ENCODE data around the gene PRM2. TPM values are rescaled to one million over a fixed set of nuclear protein-coding genes. Genes with fewer than 3 reads are reported as not detected.

The PRM2 gene
- total and polyA plus RNA-seq, 2 donors (not counting 3 experiments of a cell fraction or from before 2014, with no cell fraction given): not detected

- BruUV-seq (replicated peaks): no TSS peak
- ChIA-PET POLR2A (no interaction called here), CTCF (no interaction called here)
- Histone ChIP-seq H3K79me2 (ENCODE audit: control insufficient read depth, insufficient read depth, low read length) (no peaks in the 10 kb centered on the region), H3K36me3 (ENCODE audit: control insufficient read depth in 2 of 2, extremely low read depth in 1 of 2, insufficient read depth in 2 of 2, low read length in 2 of 2) (no peaks in the 10 kb centered on the region), H3K27me3 (ENCODE audit: control insufficient read depth in 2 of 2, insufficient read depth in 2 of 2, low read length in 2 of 2) (no peaks in the 10 kb centered on the region), H3K4me3 (replicated peaks in 1 of 3; ENCODE audit: insufficient read depth in 1 of 3, low read depth in 1 of 3, low read length in 3 of 3) (no peak overlapping the region), H3K9ac (replicated peaks; ENCODE audit: extremely low read depth, insufficient read depth, low read length) (no peak overlapping the region), H3K27ac (ENCODE audit: insufficient read depth, low read depth, low read length) (no peak overlapping the region), H3K9me1 (replicated peaks; ENCODE audit: control insufficient read depth, extremely low read depth, insufficient read depth, low read length) (no peaks in the 10 kb centered on the region), H3K9me3 (replicated peaks; ENCODE audit: control insufficient read depth, insufficient read depth, low read length) (no peaks in the 10 kb centered on the region), H3K4me1 (ENCODE audit: control insufficient read depth, extremely low read depth, insufficient read depth, low read length) (no peaks in the 10 kb centered on the region), H3K4me2 (ENCODE audit: insufficient read depth, low read length) (no peak overlapping the region), H2AFZ (ENCODE audit: low read depth, low read length) (no peak overlapping the region), H4K20me1 (replicated peaks; ENCODE audit: control insufficient read depth, extremely low read depth, insufficient read depth, low read length) (no peaks in the 10 kb centered on the region)
- no peak for DNase-seq (ENCODE audit: low read depth, low spot score)
- FAIRE-seq: no peak
- intact Hi-C loops (cut with micrococcal nuclease): no loop called here
- dilution Hi-C loops (cut with MboI; ENCODE audit: extremely low pct_ligation_motif_present, low sequenced_read_pairs): no loop called here
- TF ChIP-seq JUN (IDR thresholded peaks at IDR 0.05; ENCODE audit: borderline replicate concordance, insufficient read depth, insufficient read length, low read depth): no peak
- TF ChIP-seq GATA2 (IDR thresholded peaks at IDR 0.05; ENCODE audit: insufficient read depth, insufficient read length, low read depth, low read length): no peak
- TF ChIP-seq EZH2 (IDR thresholded peaks at IDR 0.05; ENCODE audit: borderline replicate concordance, low read depth, low read length, severe bottlenecking): no peak
- TF ChIP-seq CTCF (IDR thresholded peaks at IDR 0.05; ENCODE audit: extremely low read depth in 1 of 2, insufficient read depth in 1 of 2, low read depth in 1 of 2, low read length in 2 of 2): no peak
- TF ChIP-seq FOS (IDR thresholded peaks at IDR 0.05; ENCODE audit: borderline replicate concordance, insufficient read depth, low read length): no peak
- TF ChIP-seq, protein P1, sequence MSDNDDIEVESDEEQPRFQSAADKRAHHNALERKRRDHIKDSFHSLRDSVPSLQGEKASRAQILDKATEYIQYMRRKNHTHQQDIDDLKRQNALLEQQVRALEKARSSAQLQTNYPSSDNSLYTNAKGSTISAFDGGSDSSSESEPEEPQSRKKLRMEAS (IDR thresholded peaks at IDR 0.05; ENCODE audit: insufficient read depth, insufficient read length): no peak
- no peak for TF ChIP-seq POLR2A (IDR thresholded peaks at IDR 0.05; ENCODE audit: low read depth, low read length)
- TF ChIP-seq MYC (IDR thresholded peaks at IDR 0.05; ENCODE audit: low read depth, low read length): no peak
- no peak for TF ChIP-seq POLR2AphosphoS5 (IDR thresholded peaks at IDR 0.05; ENCODE audit: insufficient read depth, low read depth, low read length)
Observed at GRCh38 chr16:11321662-11322061, 45.4 kb upstream of the PRM2 start.

Measured in endothelial cell of umbilical vein (primary cell).